Measurements from ENCODE around the gene TSEN54.
"Not testable (repeated sequence)": the region's sequence is repeated elsewhere in the genome, so short reads cannot be mapped to it uniquely, and the experiment has no call there.

TSEN54 gene

DNA sequence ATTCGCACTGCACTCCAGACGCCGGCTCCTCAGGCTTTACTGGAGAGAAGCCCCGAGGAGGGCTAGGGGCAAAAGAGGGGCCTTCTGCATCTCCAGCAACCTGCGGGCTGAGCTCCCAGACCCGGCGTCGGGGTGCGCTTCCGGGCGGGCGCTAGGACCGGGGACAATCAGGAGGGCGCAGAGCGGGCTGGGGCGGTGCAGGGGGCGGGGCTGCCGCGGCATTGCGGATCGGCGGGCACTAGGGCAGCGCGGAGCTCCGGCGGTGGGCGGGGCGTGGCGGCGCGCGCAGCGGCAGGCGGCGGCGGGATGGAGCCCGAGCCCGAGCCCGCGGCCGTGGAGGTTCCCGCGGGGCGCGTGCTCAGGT lies at the start of gene TSEN54:
TSEN54 (plus strand) TSS at position 274 of the 364 bp plus-strand sequence; CDS start at position 307, 33 bp downstream.
- peak; percentile 93 for DNase-seq (ENCODE audit: low read depth)

GRCh38 chr17:75468291-75468754 lies 48.0 kb upstream of the TSEN54 start:
- DNase-seq (ENCODE audit: low read depth) = no peak

DNA sequence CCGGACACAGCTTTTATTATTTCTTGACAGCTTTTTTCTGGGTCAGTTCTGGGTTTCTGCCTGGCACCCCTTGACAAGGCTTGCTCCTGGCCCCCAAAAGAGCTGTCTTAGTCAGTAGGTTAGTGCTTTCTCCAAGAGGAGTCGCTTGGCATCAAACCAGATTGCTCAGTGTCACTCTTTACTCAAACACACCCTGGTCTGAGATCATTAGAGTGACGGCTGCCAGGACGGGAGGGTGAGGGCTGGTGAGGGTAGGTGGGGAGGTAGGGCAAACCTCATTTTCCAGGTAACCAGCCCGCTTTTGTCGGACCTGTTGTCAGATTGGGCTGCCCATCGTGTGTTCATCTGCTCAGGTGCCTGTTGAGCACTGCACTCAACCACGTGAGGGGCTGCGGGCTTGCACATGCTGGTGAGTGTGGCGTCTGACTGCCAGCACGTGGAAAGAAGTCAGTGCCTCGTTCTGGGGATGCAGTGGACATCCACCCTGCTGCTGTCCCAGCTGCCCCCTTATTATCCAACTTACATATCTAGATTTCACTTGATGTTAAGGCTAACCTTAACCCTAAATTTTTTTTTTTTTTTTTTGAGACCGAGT lies 47.5 kb upstream of the TSEN54 start:
- no peak for DNase-seq (ENCODE audit: low read depth)

DNA sequence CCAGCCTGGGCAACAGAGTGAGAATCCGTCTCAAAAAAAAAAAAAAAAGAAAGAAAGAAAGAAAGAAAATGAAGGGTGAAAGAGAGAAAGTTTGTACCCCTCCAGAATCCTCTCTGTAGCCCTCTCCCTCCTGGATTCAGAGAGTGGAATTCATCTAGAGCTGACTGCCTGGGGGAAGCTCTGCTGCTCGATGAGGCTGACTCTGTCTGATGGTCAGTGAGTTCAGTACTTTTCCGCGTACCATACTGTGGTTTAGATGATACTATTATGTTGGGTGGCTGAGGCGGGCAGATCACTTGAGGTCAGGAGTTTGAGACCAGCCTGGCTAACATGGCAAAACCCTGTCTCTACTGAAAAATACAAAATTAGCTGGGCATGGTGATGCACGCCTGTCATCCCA lies 45.1 kb upstream of the TSEN54 start:
- no peak for DNase-seq (ENCODE audit: low read depth)

- no peak for DNase-seq (ENCODE audit: low read depth)
These were observed 44.2 kb upstream of the TSEN54 start for GRCh38 chr17:75472119-75472518.

DNA sequence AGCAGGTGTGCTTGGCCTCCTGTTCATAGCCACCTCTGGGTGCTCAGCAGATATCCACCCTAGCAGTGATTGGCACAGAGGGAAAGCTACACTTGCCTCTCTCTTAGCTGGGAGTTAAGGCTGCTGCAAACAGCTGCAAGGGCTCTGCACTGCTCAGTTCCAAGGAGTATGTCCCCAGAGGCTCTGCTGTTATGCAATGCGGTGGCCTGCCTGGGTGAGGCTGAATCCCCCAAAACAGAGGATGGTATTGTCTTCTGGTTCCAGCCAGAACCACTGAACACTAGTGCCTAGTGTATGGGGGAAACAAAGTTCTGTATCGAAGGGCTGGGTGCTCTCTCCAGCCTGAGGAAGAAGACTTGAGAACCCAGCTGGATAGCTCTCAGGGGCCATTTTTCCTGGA lies 43.1 kb upstream of the TSEN54 start:
- DNase-seq (ENCODE audit: low read depth) = no peak

GRCh38 chr17:75474736-75475135 lies 41.6 kb upstream of the TSEN54 start:
- DNase-seq (ENCODE audit: low read depth) = no peak

GRCh38 chr17:75475144-75475835 lies 41.0 kb upstream of the TSEN54 start:
- DNase-seq (ENCODE audit: low read depth) = peak; percentile 34

GRCh38 chr17:75475851-75476250 lies 40.5 kb upstream of the TSEN54 start:
- no peak for DNase-seq (ENCODE audit: low read depth)

GRCh38 chr17:75476271-75476671 lies 40.1 kb upstream of the TSEN54 start:
- DNase-seq (ENCODE audit: low read depth) = no peak

- no peak for DNase-seq (ENCODE audit: low read depth)
These were observed 39.4 kb upstream of the TSEN54 start for GRCh38 chr17:75476752-75477489.

- DNase-seq (ENCODE audit: low read depth) = not testable (repeated sequence)
These were observed 38.9 kb upstream of the TSEN54 start for GRCh38 chr17:75477490-75477862.

DNA sequence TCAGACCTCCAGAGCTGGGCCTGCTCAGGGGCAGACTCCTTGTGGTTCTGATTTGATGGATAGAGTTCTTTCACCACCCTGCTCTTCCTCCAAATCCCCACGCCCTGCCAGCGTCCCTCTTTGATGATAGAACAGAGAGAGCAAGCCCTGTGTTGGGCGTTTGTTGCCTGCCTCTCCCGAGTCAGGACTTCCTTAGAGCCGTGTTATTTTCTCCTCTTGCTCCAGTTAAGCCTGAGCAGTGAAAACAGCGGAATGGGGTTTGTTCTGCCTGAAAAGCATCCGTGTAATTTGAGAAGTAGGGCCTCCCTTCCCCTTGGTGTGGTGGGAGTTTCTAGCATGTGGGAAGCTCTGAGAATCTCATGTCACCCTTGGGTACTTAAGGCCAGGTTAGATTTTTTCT lies 37.8 kb upstream of the TSEN54 start:
- DNase-seq (ENCODE audit: low read depth) = no peak

- no peak for DNase-seq (ENCODE audit: low read depth)
These were observed 36.0 kb upstream of the TSEN54 start for GRCh38 chr17:75480281-75480680.

DNA sequence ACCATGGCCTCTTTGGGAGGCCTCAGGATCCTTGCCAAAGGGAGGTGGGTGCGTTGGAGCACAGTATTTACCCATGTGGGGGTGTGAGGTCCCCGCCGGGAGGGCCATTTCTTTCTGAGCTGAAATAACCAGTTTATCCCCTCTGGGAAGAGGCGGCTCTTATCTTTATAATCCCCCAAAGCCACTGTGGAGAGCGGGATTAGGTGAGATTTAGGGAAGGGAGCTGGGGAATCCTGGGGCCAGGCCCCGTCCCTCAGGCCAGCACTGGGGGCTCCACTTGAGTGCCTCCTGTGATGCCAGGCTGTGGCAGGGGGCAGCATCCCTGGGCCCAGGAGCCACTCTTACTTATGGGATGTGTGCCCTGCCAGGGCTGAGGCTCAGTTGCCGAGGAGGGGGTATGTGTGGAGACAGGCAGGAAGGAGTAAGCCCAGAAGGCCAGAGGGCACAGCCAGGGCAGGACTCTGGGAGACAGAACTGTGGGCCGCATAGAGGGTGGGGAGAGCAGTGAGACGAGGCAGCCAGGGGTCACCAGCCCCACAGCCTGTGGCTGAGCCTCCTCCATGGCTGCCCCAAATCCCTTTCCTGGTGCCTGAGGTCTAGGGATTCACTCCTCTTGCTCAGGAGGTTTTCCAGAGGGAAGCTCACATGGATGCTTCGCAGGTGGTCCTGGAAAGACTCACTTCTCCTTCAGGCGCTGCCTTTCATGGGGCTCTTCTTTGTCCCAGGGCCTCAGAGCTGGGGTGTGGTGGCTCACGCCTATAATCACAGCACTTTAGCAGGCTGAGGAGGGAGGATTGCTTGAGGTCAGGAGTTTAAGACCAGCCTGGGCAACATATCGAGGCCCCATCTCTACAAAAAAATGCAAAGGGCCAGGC lies 34.9 kb upstream of the TSEN54 start:
- no peak for DNase-seq (ENCODE audit: low read depth)

DNA sequence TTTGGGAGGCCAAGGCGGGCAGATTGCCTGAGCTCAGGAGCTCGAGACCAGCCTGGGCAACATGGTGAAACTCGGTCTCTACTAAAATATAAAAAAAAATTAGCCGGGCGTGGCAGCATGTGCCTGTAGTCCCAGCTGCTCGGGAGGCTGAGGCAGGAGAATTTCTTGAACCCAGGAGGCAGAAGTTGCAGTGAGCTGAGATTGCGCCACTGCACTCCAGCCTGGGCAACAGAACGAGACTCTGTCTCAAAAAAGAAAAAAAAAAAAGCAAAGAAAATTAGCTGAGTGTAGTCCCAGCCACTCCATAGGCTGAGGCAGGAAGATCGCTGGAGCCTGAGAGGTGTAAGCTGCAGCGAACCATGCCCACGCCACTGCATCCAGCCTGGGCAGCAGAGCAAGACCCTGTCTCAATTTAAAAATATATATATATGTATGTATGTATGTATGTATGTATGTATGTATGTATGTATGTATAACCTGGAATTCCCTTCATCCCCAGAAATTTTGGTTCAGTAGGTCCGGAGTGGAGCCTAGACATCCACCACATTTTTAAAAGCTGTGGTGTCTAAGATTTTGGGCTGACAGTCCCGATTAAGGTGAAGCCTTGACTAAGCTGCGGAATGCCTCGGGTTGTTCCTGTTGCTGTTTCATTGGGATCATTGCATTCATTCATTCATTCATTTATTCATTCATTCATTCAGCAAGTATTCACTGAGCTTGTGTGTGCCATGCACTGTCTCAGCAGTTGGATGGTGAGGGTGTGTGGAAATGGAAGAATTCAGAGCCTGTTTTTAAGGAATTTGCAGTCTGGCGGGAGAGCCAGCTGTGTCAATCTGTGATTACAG lies 34.0 kb upstream of the TSEN54 start:
- no peak for DNase-seq (ENCODE audit: low read depth)

DNA sequence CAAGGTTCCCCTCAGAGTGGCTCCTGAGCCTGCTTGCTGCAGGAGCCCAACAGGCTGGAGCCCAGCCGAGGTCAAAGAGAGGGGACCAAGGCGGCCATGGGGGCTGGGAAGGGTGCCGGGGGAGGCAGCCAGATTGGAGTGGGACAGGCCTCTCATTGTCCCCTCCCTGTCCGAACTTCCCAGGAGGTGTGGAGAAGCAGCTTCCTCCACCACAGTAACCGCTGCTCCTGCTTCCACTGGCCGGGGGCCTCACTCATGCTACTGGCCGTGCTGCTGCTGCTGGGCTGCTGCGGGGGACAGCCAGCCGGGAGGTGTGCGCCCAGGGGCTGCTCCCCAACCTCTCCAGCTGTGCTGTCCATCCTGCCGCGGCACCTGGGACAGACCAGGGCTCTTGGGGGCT lies 30.6 kb upstream of the TSEN54 start:
- DNase-seq (ENCODE audit: low read depth) = no peak

DNA sequence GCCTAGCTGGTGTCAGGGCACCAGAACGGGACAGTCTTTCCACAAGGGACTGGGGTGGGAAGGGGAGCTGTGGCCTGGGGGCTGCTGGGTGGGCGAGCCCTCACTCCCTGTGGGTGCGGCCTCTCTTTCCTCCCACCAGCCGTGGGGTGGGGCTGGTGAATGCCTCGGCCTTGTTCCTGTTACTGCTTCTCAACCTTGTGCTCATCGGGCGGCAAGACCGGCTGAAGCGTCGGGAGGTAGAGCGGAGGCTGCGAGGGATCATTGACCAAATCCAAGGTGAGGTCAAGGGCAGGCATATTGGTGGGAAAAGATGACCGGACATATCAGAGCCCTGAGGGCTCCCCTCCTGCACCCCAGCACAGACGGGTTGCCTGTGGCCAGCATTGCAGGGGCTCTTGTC lies 30.2 kb upstream of the TSEN54 start:
- DNase-seq (ENCODE audit: low read depth) = no peak

DNA sequence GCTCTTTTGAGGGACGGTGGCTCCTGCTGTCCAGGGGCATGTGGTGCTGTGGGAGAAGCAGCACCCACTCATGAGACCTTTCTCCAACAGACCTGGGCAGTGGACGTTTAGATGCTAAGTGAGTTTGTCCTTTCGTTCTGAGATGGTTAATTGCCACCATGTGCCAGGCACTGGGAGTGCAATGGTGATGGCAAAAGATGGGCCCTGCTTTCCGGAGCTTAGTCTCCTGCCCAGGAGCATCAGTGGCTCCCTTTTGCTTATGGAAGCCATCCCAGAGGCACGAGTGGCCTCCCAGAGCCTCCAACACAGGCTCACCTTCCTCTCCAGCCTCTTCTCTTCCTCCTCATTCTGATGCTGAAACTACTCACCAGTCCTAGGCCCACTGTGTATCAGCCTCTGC lies 29.4 kb upstream of the TSEN54 start:
- DNase-seq (ENCODE audit: low read depth) = no peak

DNA sequence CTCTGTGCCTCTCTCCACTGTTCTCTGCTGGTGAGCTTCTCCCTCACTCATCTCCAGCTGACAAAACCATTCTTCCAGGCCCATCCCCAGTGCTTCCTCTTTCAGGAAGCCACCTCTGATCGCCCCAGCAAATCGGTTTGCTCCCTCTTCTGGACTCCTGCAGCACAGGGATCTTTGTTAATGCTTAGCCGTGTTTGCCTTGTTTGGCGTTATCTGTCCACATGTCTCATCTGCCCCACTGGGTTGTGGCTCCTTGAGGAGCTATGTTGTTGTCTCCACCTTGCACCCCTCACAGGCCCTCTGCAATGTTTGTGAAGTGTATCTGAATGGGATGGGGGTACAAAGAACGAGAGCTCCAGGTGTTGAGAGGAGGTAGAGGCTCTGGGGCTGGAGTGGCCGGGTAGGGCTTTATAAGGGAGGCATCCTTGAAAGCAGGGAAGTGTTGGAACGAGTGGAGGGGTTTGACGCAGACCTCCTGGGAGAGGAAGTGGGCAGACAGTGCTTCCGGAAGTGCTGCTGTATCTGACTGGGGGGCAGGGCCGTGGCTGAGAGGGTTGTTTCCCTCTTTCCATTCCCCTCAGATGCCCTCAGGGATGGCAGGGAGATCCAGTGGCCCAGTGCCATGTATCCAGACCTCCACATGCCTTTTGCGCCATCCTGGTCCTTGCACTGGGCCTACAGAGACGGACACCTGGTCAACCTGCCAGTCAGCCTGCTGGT lies 28.8 kb upstream of the TSEN54 start:
- DNase-seq (ENCODE audit: low read depth) = peak; percentile 23
